WTC11 (cell line): ENCODE measurements around the gene UBE2J2.

ENCODE experiments used
- FOXK1 ChIP-seq: sonication (generic); formaldehyde crosslinking; IDR thresholded peaks from 2 replicates; pipeline ENCODE4 v1.8.0; 2022; ENCODE audit warnings: mild to moderate bottlenecking, moderate library complexity, missing genetic modification reagents
- NR2C2 ChIP-seq: sonication (generic); formaldehyde crosslinking; IDR thresholded peaks from 2 replicates; pipeline ENCODE4 v1.8.0; 2022; ENCODE audit warnings: mild to moderate bottlenecking, missing genetic modification reagents

GRCh38 chr1:1216770-1217620 is 56.7 kb downstream of the UBE2J2 start:
- TF ChIP-seq NR2C2 (CRISPR knock-in tag) (no peak), FOXK1 (no peak)
